SHP77 treated with DMSO at 0.1 percent for 48 hours (cell line): Measurements from ENCODE around the gene ZNF579.
"Not testable (repeated sequence)": the region's sequence is repeated elsewhere in the genome, so short reads cannot be mapped to it uniquely, and the experiment has no call there.

Source experiments
- DNase-seq: peaks from one replicate; lab custom pipeline; 2025; lab: John Stamatoyannopoulos, UW

ZNF579 gene

DNA sequence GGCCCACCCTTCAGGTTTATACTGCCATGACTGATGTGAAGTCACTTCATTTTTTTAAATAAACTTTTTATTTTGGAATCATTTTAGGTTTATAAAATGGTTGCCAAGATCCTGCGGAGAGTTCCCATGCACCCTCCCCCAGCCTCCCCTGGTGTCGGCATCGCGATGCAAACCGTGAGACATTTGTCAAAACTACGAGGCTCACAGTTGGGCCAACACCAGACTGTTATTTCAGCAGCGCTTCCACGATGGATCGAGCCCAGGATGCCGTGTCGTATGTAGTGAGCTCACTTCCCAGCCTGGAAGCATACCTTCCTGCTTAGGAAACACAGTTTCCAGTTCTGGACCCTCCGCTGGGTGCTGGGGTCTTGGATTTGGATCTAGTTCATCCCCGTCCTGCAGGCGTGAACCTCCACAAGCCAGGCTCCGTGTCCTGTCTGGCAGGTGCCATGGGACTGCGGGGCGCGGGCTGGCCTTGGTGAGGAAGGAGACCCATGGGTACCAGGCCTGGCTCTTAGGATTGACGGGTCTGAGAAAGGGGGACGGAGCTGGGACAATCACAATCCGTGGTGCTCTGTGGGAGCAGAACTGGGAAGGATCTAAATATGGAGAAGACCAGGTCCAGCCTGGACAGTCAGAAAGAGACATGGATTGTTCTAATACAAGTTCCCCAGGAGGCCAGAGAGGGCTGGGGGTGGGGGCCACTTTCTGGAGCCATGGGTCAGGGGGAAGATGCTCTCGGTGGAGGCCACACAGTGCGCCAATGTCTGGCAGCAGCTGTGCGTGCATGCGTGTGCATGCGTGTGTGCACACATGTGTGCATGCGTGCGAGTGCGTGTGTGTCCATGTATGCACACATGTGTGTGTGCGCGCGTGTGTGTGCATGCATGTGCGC, 41.3 kb downstream of the ZNF579 start:
- no peak for DNase-seq

DNA sequence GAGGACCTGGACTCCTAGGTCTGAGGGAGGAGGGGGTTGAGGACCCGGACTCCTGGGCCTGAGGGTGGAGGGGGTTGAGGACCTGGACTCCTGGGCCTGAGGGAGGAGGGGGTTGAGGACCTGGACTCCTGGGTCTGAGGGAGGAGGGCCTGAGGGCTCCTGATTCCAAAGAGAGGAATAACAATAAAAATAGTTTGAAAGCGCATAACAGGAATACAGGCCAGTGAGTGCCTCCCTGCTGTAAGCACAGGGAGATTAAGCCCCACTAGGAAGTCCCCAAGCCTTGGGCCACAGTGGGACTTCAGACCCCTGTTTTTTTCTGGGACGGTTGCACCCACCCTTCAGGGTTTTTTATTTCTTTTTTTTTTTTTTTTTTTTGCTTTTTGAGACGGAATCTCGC, 42.5 kb downstream of the ZNF579 start:
- DNase-seq: no peak

DNA sequence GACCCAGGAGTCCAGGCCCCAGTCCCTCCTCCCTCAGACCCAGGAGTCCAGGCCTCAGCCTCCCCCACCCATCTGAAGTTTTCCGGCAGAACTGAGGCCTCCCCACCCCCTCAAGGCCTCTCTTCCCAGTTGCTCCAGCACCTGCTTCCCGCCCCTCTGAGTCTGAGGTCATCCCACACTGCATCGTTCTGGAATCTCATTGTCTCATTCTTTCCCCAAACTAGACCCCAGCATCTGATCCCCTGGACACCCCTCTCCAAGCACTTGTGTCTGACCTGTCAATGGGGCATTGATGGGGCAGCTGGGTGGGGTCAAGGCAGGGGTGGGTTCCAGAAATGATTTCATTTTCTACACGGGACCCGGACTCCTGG, 42.9 kb downstream of the ZNF579 start:
- no peak for DNase-seq

DNA sequence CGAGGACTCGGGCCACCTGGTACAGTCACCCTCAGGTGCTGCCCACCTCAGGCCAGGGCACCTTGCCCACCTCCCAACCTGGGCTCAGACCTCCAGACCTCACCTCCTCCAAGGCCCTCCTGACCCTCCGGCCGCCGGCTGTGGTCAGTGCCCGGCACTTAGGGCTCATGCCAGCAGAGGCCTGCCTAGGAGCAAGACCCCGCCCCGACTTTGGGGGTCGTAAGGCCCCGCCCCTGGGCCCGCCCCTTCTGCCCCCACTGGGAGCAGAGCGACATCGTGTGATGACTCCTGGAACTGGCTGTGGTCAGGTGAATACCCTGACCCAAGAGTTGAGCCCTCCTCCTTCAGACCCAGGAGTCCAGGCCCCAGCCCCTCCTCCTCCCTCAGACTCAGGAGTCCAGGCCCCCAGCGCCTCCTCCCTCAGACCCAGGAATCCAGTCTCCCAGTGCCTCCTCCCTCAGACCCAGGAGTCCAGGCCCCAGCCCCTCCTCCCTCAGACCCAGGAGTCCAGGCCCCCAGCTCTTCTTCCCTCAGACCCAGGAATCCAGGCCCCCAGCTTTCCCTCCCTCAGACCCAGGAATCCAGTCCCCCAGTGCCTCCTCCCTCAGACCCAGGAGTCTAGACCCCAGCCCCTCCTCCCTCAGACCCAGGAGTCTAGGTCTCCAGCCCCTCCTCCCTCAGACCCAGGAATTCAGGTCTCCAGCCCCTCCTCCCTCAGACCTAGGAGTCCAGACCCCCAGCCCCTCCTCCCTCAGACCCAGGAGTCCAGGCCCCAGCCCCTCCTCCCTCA, 43.5 kb downstream of the ZNF579 start, which contains the start of gene SBK2:
Gene SBK2, minus strand, starts transcription at position 183 of the 790 bp plus-strand sequence. CDS start 839 bp downstream, outside the sequence.
- no peak for DNase-seq

DNA sequence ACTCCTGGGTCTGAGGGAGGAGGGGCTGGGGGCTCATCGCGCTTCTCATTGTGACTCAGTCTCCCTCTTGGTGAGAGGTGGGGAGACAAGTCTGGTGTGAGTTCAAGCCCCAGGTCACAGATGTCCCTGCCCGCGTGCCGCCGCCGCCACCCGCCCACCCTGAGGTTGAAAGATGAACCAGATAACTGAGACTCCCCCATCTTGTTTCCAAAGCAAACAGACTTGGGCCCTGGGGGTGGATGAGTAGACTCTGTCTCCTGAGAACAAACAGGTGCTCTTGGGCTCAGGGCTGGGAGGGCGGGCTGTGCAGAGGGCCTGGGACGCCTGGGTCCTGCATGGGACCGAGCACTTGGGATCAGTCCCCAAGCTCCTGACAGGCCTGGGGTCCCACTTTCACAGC, 44.3 kb downstream of the ZNF579 start:
- no peak for DNase-seq

DNA sequence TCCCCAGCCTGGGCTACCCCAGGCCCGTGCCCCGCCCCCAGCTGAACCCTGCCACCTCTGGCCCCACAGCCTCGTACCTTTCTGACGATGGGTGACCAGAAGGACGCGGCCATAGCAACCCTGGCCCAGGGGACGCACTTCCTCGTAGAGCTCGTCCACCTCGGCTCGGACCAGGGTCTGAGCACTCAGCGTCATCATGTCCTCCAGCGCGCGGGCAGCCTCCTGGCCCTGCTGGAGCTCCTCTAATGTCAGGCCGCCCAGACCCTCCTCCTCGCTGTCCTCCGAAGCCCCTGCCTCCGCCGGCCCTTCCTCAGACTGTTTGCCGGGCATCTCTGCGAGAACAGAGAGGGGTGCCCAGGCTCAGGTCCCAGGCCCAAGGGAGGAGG, 44.7 kb downstream of the ZNF579 start:
- DNase-seq: no peak

DNA sequence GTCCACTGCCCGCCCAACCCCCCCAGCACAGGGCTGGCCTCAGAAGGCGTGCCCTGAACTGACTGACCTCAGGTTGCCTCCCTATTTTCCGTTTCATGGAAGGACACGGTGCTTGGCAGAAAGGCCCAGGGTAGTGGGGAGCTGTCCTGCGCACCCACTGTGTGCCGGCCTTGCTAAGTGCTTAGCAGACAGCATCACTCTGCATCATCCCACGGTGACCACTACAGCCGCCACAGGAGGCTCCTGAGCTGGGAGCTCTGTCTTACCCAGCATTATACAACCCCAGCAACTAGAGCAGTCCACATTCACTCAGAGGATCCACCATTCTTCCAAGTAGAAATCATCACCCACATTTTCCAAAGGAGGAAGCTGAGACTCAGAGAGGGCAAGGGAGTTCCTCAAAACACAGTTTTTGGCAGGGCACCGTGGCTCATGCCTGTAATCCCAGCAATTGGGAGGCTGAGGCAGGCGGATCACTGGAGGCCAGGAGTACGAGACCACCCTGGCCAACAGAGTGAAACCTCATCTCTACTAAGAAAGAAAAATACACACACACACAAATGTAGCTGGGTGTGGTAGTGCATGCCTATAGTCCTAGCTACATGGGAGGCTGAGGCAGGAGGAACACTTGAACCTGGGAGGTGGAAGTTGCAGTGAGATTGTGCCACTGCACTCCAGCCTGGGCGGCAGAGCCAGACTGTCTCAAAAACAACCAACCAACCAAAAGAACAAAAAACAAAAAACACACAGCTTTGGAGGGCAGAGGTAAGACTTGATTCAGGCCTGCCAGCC, 45.3 kb downstream of the ZNF579 start:
- no peak for DNase-seq

DNA sequence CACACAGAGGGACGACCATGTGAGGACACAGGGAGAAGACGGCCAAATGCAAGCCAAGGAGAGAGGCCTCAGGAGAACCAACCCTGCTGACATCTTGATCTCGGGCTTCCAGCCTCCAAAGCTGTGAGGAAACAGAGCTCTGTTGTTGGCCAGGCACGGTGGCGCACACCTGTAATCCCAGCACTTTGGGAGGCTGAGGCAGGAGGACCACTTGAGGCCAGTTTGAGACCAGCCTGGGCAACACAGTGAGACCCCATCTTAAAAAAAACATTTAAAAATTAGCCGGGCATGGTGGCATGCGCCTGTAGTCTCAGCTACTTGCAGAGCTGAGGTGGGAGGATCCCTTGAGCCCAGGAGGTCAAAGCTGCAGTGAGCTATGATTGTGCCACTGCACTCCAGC, 46.4 kb downstream of the ZNF579 start:
- DNase-seq: not testable (repeated sequence)

DNA sequence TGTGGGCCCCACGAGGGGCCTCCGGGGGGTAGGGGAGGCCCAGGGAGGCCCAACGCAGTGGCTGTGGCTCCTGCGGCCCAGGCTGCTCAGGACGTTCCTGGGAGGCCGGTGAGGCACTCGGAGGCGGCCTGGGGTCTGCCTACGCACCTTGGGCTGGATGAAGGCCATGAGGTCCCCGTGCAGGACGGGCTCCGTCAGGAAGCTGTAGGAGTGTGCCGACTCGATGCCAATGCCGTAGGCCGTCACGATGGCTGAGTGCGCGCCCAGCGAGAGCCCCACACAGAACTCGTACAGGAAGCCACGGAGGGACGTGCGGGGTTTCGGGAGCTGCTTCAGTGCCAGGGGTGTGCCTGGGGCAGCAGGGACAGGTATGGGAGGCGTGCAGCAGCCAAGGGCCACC, 49.7 kb downstream of the ZNF579 start:
- no peak for DNase-seq

DNA sequence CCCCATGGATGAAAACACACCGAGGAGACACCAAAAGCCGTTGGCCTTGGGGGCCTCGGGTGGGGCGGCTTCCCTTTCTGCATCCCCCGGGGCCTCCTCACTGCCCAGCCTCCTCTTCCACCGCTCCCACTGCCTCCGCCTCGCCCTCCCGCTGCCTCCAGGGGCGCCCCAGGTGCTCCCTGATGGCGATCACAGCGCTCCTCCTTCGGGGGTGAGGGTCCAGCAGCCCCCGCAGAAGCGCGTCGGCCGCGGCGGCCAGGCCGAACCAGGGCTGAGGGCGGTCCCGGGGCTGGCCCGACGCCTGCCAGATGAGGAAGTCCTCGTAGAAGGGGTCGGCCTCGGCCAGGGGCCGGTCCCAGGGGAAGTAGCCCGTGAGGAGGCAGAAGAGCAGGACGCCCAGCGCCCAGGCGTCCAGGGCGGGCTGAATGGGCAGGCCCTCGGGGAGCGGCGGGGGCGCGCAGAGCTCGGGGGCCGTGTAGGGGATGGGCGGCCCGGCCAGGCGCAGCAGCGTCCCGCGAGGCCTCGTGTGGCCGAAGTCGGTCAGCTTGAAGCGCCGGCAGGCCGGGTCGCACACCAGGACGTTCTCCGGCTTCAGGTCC, 50.9 kb downstream of the ZNF579 start:
- no peak for DNase-seq

DNA sequence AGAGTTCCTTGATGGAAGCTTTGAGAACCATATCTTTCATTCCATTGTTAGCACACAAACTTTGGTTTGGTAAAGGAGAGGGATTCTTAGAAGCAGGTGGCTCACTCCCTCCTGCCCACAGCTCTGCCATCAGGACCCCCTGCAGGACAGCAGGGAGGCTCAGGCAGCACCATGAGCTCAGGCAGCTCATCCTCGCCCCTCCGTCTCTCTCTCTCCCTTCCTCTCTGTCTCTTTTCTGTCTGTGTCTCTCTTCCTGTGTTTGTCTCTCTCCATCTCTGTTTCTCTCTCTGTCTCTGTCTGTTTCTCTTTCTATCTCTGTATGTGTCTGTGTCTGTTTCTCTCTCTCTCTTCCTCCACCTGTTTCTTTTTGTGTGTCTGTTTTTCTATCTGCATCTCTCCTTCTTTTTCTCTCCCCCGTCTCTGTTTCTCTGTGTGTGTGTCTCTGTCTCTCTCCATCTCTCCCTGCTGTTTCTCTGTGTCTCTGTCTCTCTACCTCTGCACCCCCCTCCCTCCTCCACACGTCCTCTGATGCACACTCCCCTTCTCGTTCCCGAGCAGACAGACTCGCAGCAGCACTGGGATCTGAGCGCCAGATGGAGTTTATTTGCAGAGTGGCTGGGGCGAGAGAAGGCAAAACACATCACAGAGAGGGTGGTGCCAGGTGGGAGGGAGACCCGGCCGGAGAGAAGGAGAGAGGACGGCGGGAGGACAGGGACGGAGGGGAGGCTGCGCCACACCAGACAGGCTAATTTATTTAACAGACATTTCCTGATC, 52.4 kb downstream of the ZNF579 start:
- peak; percentile 85 for DNase-seq

DNA sequence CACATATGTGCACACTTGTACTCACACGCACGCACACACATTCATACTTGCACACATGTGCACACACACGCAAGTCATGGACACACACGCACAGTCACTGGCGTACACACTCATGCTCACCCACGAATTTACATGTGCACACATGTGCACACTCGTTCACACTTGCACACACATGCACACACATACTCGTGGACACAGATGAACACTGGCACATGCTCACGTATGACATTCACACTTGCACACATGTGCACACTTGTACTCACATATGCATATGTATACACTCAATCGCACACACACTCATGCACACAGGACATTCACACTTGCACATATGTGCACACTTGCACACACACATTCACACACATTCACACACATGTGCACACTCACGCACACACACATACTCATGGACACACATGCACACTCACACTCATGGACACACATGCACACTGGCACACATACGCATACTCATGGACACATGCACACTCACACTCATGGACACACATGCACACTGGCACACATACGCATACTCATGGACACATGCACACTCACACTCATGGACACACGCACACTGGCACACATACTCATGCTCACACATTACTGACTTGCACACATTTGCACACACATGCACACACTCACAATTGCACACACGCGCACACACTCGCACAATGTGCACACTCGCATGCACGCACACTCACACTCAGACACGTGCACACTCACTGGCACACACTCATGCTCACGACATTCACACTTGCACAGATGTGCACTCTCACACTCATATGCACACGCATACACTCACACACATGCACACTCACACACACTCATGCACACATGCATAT, 53.2 kb downstream of the ZNF579 start:
- DNase-seq: no peak
